ENCODE data around the gene GRIP1. TPM values are rescaled to one million over a fixed set of nuclear protein-coding genes. Genes with fewer than 3 reads are reported as not detected.

The GRIP1 gene
- total and polyA plus RNA-seq, 2 donors (not counting 1 experiment from before 2014, with no cell fraction given): 0.12 TPM; not detected in 1

DNA sequence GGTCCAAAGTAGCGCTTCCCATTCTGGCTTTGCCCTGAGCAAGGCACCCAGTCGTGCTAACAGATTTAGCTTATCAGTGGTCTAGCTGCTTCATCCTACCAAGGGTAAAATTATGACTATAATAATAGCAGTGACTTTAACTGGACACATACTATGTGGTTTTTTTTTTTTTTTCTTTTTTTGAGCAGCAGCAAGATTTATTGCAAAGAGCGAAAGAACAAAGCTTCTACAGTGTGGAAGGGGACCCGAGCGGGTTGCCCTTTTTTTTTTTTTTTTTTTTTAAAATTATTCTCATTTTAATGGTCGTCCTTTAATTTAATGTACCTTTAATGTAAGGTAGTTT is 376.1 kb downstream of the GRIP1 start:
- DNase-seq (ENCODE audit: low read depth in 2 of 2): no peak
- H3K4me1 ChIP-seq (ENCODE audit: control insufficient read depth, extremely low read depth, insufficient read depth, low read length): no peaks in the 10 kb centered on the region
- H3K27me3 ChIP-seq (ENCODE audit: control insufficient read depth, insufficient read depth, low read length): peaks cover 4% of the 10 kb centered on the region
- peak overlapping the region; percentile 88 to 99 (median 98) for H3K4me3 ChIP-seq (replicated peaks in 1 of 4; ENCODE audit: control extremely low read depth in 1 of 4, insufficient read depth in 1 of 4, low read depth in 3 of 4, low read length in 4 of 4)
- peak overlapping the region; percentile 100 for H2AFZ ChIP-seq (ENCODE audit: low read length)
- H3K36me3 ChIP-seq (ENCODE audit: control insufficient read depth, insufficient read depth, low read length): no peaks in the 10 kb centered on the region
- H3K9ac ChIP-seq (ENCODE audit: insufficient read depth, low read length): peak overlapping the region; percentile 76
- H4K20me1 ChIP-seq (ENCODE audit: control insufficient read depth, extremely low read depth, insufficient read depth, low read length): no peaks in the 10 kb centered on the region
- no peaks in the 10 kb centered on the region for H3K9me3 ChIP-seq (ENCODE audit: control insufficient read depth, insufficient read depth, low read depth, low read length)
- H3K27ac ChIP-seq (ENCODE audit: insufficient read depth, low read length): peak overlapping the region; percentile 91
- H3K4me2 ChIP-seq (ENCODE audit: extremely low read depth, insufficient read depth, low read length): peak overlapping the region; percentile 99
- H3K79me2 ChIP-seq (ENCODE audit: control insufficient read depth, insufficient read depth, low read length): no peaks in the 10 kb centered on the region
- no peak for TF ChIP-seq EZH2 (IDR thresholded peaks at IDR 0.05; ENCODE audit: low read length, missing control alignments)
- no peak for TF ChIP-seq CTCF (conservative IDR thresholded peaks at IDR 0.05 in 1 of 2, IDR thresholded peaks at IDR 0.05 in 1 of 2; ENCODE audit: low read depth in 1 of 2, low read length in 2 of 2)

GRCh38 chr12:66301944-66302826 is 376.7 kb downstream of the GRIP1 start, which contains the start of gene HELB:
Gene HELB, plus strand, starts transcription at chr12:66302493. Its CDS starts 111 bp downstream, at chr12:66302604.
- H3K4me2 ChIP-seq (ENCODE audit: extremely low read depth, insufficient read depth, low read length): peak within 1 kb of the TSS; percentile 99
- peak within 1 kb of the TSS; percentile 76 for H3K9ac ChIP-seq (ENCODE audit: insufficient read depth, low read length)
- no peak for TF ChIP-seq EZH2 (IDR thresholded peaks at IDR 0.05; ENCODE audit: low read length, missing control alignments)
- TF ChIP-seq CTCF (conservative IDR thresholded peaks at IDR 0.05 in 1 of 2, IDR thresholded peaks at IDR 0.05 in 1 of 2; ENCODE audit: low read depth in 1 of 2, low read length in 2 of 2): no peak
- peak within 1 kb of the TSS; percentile 100 for H2AFZ ChIP-seq (ENCODE audit: low read length)
- H3K27me3 ChIP-seq (ENCODE audit: control insufficient read depth, insufficient read depth, low read length): peaks cover 4% of the 10 kb centered on the region
- H3K79me2 ChIP-seq (ENCODE audit: control insufficient read depth, insufficient read depth, low read length): no peaks in the 10 kb centered on the region
- H3K4me1 ChIP-seq (ENCODE audit: control insufficient read depth, extremely low read depth, insufficient read depth, low read length): no peaks in the 10 kb centered on the region
- no peaks in the 10 kb centered on the region for H3K9me3 ChIP-seq (ENCODE audit: control insufficient read depth, insufficient read depth, low read depth, low read length)
- H3K27ac ChIP-seq (ENCODE audit: insufficient read depth, low read length): peak within 1 kb of the TSS; percentile 91
- no peaks in the 10 kb centered on the region for H4K20me1 ChIP-seq (ENCODE audit: control insufficient read depth, extremely low read depth, insufficient read depth, low read length)
- H3K4me3 ChIP-seq (replicated peaks in 1 of 4; ENCODE audit: control extremely low read depth in 1 of 4, insufficient read depth in 1 of 4, low read depth in 3 of 4, low read length in 4 of 4): peak within 1 kb of the TSS; percentile 88 to 99 (median 98)
- peak; percentile 95 to 96 for DNase-seq (ENCODE audit: low read depth in 2 of 2)
- H3K36me3 ChIP-seq (ENCODE audit: control insufficient read depth, insufficient read depth, low read length): no peaks in the 10 kb centered on the region

DNA sequence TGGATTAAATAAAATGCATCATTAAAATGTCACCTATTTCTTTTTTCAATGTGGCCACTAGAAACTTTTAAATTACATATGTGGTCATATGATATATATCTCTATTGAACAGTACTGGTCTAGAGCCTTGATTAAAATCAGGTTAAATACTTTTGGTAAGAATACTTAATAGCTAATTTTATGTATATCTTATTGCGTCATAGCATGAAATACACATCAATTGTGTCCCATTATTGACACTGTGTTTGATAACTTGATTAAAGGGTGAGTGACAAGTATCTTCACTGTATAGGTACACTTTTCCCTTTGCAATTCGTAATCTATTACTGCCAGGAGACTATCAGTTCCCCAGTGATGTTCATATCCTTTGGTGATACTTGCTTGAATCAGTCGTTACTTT is 381.0 kb downstream of the GRIP1 start:
- no peak overlapping the region for H2AFZ ChIP-seq (ENCODE audit: low read length)
- H3K27ac ChIP-seq (ENCODE audit: insufficient read depth, low read length): no peak overlapping the region
- H3K36me3 ChIP-seq (ENCODE audit: control insufficient read depth, insufficient read depth, low read length): no peaks in the 10 kb centered on the region
- H3K4me3 ChIP-seq (replicated peaks in 1 of 4; ENCODE audit: control extremely low read depth in 1 of 4, insufficient read depth in 1 of 4, low read depth in 3 of 4, low read length in 4 of 4): no peak overlapping the region
- H3K27me3 ChIP-seq (ENCODE audit: control insufficient read depth, insufficient read depth, low read length): peaks cover 4% of the 10 kb centered on the region
- TF ChIP-seq EZH2 (IDR thresholded peaks at IDR 0.05; ENCODE audit: low read length, missing control alignments): no peak
- TF ChIP-seq CTCF (conservative IDR thresholded peaks at IDR 0.05 in 1 of 2, IDR thresholded peaks at IDR 0.05 in 1 of 2; ENCODE audit: low read depth in 1 of 2, low read length in 2 of 2): no peak
- H3K79me2 ChIP-seq (ENCODE audit: control insufficient read depth, insufficient read depth, low read length): no peaks in the 10 kb centered on the region
- H3K4me2 ChIP-seq (ENCODE audit: extremely low read depth, insufficient read depth, low read length): no peak overlapping the region
- no peaks in the 10 kb centered on the region for H3K4me1 ChIP-seq (ENCODE audit: control insufficient read depth, extremely low read depth, insufficient read depth, low read length)
- no peaks in the 10 kb centered on the region for H4K20me1 ChIP-seq (ENCODE audit: control insufficient read depth, extremely low read depth, insufficient read depth, low read length)
- no peaks in the 10 kb centered on the region for H3K9me3 ChIP-seq (ENCODE audit: control insufficient read depth, insufficient read depth, low read depth, low read length)
- DNase-seq (ENCODE audit: low read depth in 2 of 2): no peak
- H3K9ac ChIP-seq (ENCODE audit: insufficient read depth, low read length): no peak overlapping the region
